ENCODE data around the gene ANKRD55. TPM values are rescaled to one million over a fixed set of nuclear protein-coding genes. Genes with fewer than 3 reads are reported as not detected.
"Not testable (repeated sequence)": the region's sequence is repeated elsewhere in the genome, so short reads cannot be mapped to it uniquely, and the experiment has no call there.

Gene ANKRD55
- total RNA-seq, 4 donors from 2014 or later, result 0.66 TPM; not detected in 3

GRCh38 chr5:56250011-56250410 lies 16.9 kb upstream of the ANKRD55 start:
- Histone ChIP-seq H3K4me3 (no peak overlapping the region), H3K27me3 (no peaks in the 10 kb centered on the region), H3K36me3 (no peaks in the 10 kb centered on the region), H3K27ac (replicated peaks in 1 of 4) (no peak overlapping the region), H3K4me1 (no peaks in the 10 kb centered on the region), H3K9me3 (no peaks in the 10 kb centered on the region)
- TF ChIP-seq POLR2AphosphoS5 (IDR thresholded peaks at IDR 0.05), result no peak
- no peak for TF ChIP-seq CTCF (IDR thresholded peaks at IDR 0.05)
- no peak for TF ChIP-seq POLR2A (IDR thresholded peaks at IDR 0.05; ENCODE audit: low read depth)
- TF ChIP-seq EP300 (IDR thresholded peaks at IDR 0.05), result no peak
- intact Hi-C loops (cut with DNase I), result no loop called here
- WGBS, result 90% methylated on average over 3 of the region's 3 CpGs
- no peak for DNase-seq (ENCODE audit: extremely low spot score)

- DNase-seq (ENCODE audit: extremely low spot score); H3K27me3 ChIP-seq; H3K4me1 ChIP-seq; H3K27ac ChIP-seq (replicated peaks in 1 of 4); H3K4me3 ChIP-seq; intact Hi-C loops (cut with DNase I); H3K9me3 ChIP-seq; H3K36me3 ChIP-seq: not testable (repeated sequence)
- WGBS, result 93% methylated on average over 5 of the region's 5 CpGs
These were observed 16.0 kb upstream of the ANKRD55 start for GRCh38 chr5:56249085-56249484.

- no peak overlapping the region for H3K27ac ChIP-seq (replicated peaks in 1 of 4)
- 28% methylated on average over 3 of the region's 3 CpGs for WGBS
- TF ChIP-seq EP300 (IDR thresholded peaks at IDR 0.05) (no peak), POLR2A (IDR thresholded peaks at IDR 0.05; ENCODE audit: low read depth) (no peak), POLR2AphosphoS5 (IDR thresholded peaks at IDR 0.05) (no peak), CTCF (IDR thresholded peaks at IDR 0.05) (no peak)
- H3K4me3 ChIP-seq, result no peak overlapping the region
- intact Hi-C loops (cut with DNase I), result no loop called here
- no peaks in the 10 kb centered on the region for H3K4me1 ChIP-seq
- H3K27me3 ChIP-seq, result no peaks in the 10 kb centered on the region
- no peaks in the 10 kb centered on the region for H3K36me3 ChIP-seq
- no peaks in the 10 kb centered on the region for H3K9me3 ChIP-seq
- no peak for DNase-seq (ENCODE audit: extremely low spot score)
These were observed 14.5 kb upstream of the ANKRD55 start for GRCh38 chr5:56247592-56247991.

- no peak for DNase-seq (ENCODE audit: extremely low spot score)
- no peaks in the 10 kb centered on the region for H3K9me3 ChIP-seq
- no peaks in the 10 kb centered on the region for H3K36me3 ChIP-seq
- no peak overlapping the region for H3K27ac ChIP-seq (replicated peaks in 1 of 4)
- H3K27me3 ChIP-seq, result no peaks in the 10 kb centered on the region
- H3K4me1 ChIP-seq, result no peaks in the 10 kb centered on the region
- intact Hi-C loops (cut with DNase I), result no loop called here
- TF ChIP-seq POLR2A (IDR thresholded peaks at IDR 0.05; ENCODE audit: low read depth) (no peak), CTCF (IDR thresholded peaks at IDR 0.05) (no peak), POLR2AphosphoS5 (IDR thresholded peaks at IDR 0.05) (no peak), EP300 (IDR thresholded peaks at IDR 0.05) (no peak)
- H3K4me3 ChIP-seq, result no peak overlapping the region
- 98% methylated on average over 6 of the region's 6 CpGs for WGBS
These were observed 13.6 kb upstream of the ANKRD55 start for GRCh38 chr5:56246769-56247168.

GRCh38 chr5:56245481-56245880 lies 12.4 kb upstream of the ANKRD55 start:
- H3K36me3 ChIP-seq, result no peaks in the 10 kb centered on the region
- no peaks in the 10 kb centered on the region for H3K9me3 ChIP-seq
- WGBS, result 92% methylated on average over 2 of the region's 2 CpGs
- H3K4me1 ChIP-seq, result no peaks in the 10 kb centered on the region
- no peak overlapping the region for H3K27ac ChIP-seq (replicated peaks in 1 of 4)
- H3K4me3 ChIP-seq, result no peak overlapping the region
- intact Hi-C loops (cut with DNase I), result no loop called here
- TF ChIP-seq EP300 (IDR thresholded peaks at IDR 0.05), result no peak
- TF ChIP-seq POLR2AphosphoS5 (IDR thresholded peaks at IDR 0.05), result no peak
- no peaks in the 10 kb centered on the region for H3K27me3 ChIP-seq
- DNase-seq (ENCODE audit: extremely low spot score), result no peak

- Histone ChIP-seq H3K36me3 (no peaks in the 10 kb centered on the region), H3K4me3 (no peak overlapping the region), H3K27me3 (no peaks in the 10 kb centered on the region), H3K27ac (replicated peaks in 1 of 4) (no peak overlapping the region), H3K4me1 (no peaks in the 10 kb centered on the region), H3K9me3 (no peaks in the 10 kb centered on the region)
- intact Hi-C loops (cut with DNase I), result no loop called here
- DNase-seq (ENCODE audit: extremely low spot score), result no peak
- TF ChIP-seq EP300 (IDR thresholded peaks at IDR 0.05), result no peak
- TF ChIP-seq POLR2AphosphoS5 (IDR thresholded peaks at IDR 0.05), result no peak
- no peak for TF ChIP-seq POLR2A (IDR thresholded peaks at IDR 0.05; ENCODE audit: low read depth)
- no peak for TF ChIP-seq CTCF (IDR thresholded peaks at IDR 0.05)
These were observed 11.5 kb upstream of the ANKRD55 start for GRCh38 chr5:56244627-56245026.

- H3K9me3 ChIP-seq; H3K4me1 ChIP-seq; H3K36me3 ChIP-seq; H3K27me3 ChIP-seq; H3K27ac ChIP-seq (replicated peaks in 1 of 4); DNase-seq (ENCODE audit: extremely low spot score); intact Hi-C loops (cut with DNase I); H3K4me3 ChIP-seq: not testable (repeated sequence)
- 89% methylated on average over 1 of the region's 1 CpG for WGBS
These were observed 9.1 kb upstream of the ANKRD55 start for GRCh38 chr5:56242271-56242670.
